HG03457 (cell line): Measurements from ENCODE around the gene MAP1LC3B.
"Not testable (repeated sequence)": the region's sequence is repeated elsewhere in the genome, so short reads cannot be mapped to it uniquely, and the experiment has no call there.

Experiments used
- ATAC-seq: cut with Tn5 transposase; IDR thresholded peaks from one replicate; pipeline ENCODE4 v1.9.1; 2021; ENCODE audit warnings: moderate number of reproducible peaks; ENCODE audit not compliant: unreplicated experiment

MAP1LC3B gene

DNA sequence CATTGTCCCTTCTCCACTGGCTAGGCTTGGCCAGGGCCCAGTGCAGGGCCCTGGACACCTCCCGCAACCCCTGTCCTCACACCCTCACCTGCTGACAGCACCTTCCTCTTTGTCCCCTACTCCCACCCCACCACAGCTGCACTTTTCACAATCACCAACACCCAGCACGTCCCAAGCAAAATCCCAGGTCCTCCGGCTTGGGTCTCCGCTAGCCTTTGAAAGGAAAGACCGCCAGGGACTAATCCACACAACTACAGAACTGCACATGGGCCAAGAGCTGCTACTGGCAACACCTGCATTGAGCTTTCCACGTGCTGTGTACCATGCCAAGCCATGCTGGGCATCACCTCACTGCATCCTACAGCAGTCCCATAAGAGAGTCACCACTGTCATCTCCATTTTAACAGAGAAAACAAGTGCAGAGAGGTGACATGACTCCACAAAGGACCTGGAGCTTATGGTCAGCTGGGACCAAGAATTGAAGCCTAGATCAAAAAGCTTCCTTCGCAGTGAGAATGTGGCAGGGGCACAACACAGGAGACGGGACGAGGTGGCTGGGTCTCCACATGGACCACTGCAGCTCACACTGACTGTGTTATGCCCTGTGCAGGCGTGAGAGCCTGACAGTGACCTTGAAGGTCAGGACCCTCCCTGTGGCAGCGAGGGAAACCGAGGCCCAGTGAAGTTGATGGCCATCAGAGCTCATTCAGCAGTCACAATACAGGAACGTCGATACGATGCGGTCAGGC lies 31.1 kb upstream of the MAP1LC3B start:
- no peak for ATAC-seq

DNA sequence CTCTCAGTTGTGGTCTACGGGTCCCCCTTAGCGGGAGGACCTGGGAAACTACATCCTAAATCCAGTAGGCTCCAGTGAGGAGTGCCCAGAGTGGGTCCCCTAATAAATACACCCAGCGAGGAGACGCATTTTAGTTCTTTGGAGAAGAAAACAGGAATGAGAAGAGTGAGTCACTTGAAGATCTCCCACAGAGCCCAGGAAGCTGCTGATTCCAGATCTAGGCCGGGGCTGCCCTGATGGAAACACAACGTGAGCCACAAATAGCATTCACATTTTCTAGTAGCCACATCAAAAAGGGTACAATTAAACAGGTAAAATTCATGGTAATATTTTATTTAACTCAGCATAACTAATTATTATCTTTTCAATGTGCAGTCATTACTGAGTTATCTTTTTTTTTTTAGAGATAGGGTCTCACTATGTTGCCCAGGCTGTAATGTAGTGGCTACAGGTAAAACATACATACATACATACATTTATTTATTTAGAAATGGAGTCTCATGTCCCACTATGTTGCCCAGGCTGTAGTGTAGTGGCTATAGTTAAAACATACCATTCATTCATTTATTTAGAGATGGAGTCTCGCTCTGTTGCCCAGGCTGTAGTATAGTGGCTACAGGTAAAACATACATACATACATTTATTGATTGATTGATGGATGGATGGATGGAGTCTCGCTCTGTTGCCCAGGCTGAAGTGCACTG lies 30.1 kb upstream of the MAP1LC3B start:
- ATAC-seq: no peak

DNA sequence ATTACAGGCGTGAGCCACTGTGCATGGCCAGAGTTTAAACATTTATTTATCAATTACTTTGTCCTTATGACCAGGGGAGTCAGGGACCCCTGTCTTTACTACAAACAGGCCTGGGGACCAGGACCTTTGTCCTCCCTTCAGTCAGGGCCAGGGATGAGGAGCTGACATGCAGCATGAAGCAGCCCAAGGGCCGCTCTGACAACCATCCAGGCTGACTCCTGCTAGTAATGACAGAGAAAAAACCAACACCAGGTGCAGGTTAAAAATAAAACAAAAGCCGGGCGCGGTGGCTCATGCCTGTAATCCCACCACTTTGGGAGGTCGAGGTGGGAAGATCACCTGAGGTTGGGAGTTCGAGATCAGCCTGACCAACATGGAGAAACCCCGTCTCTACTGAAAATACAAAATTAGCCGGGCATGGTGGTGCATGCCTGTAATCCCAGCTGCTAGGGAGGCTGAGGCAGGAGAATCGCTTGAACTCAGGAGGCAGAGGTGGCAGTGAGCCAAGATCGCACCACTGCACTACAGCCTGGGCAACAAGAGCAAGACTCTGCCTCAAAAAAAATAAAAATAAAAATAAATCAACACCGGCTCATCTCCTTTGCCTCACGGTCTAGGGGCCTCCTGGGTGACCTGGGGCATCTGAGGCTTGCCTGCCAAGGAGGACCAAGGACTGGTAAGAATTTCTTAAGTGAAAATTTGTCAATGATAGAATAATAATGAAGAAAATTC lies 29.1 kb upstream of the MAP1LC3B start:
- not testable (repeated sequence) for ATAC-seq

DNA sequence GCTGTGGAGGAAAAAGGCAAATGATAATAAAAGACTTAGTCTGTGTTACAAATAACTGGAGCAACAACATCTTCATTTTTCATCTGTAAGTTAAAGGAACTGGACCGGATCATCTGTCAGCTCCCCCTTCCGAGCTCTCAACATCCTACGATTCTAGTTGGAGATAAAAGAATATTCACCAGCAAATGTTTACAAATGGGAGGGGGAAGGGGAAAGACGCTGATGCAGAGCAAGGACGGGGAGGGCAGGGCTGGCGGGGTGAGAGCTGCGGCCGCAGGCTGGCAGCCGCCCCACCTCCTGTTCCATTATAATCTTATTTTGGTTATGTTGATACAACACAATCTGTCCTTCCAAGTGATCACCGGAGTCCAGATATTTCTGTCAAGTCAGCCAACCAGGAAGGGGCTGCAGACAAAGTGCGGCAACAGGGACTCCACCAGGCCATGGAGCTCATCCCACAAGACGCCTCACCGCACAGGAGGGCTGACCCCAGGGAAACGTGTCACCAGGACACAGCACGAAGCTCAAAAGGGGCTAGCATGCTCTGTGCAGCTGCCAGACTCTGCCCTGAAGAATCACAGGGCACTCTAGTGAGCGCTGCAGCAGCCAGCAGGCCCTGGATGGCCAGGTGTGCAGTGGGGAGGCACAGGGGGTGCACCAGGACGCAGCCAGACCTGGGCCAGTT lies 28.2 kb upstream of the MAP1LC3B start:
- no peak for ATAC-seq

DNA sequence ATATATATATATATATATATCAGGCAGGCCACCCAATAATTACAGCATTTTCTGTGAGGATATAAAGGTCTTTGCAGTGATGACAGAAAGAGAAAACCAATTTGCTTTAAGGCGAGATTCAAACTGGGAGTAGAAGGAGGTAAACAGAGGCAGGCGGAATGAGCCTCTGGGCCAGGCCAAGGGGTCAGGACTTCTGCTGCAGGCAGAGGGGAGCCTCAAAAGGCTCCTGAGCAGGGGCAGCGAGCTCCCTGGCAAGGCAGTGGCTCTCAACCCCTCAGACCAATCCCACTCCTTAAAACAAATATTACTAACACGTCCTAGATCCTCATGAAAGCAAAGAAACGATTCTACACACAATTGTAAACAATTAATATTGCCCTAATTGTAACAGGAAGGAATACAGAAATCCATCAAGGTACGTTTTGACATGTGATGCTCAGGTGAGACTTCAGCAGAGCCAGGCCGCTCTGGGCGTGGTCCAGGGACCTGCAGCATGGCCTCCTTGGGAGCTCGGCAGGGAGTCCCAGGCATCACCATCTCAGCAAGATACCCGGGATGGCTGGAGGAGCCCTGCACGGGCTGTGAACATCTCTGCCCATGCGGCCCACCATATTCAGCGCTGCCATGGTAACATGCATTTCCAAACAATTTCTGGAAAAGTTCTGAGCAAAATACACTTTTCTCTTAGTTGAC lies 27.0 kb upstream of the MAP1LC3B start:
- ATAC-seq: no peak

DNA sequence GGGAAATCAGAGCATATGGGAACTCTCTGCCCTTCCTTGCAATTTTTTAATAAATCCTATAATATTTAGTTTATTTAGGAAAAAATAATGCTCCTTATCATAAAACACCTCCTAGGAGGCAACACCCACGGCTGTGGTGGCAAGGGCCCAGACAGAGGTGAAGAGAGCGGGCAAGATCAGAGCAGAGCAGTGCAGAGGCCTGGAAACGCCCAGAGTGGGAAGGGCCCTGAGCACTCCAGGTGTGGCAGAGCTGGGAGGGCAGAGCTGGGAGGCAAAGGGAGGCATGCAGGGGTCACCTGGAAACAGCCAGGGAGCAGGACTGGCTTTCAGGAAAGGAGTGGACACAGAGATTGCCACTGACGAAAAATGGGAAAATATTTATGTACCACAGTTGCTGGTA lies 25.8 kb upstream of the MAP1LC3B start:
- ATAC-seq: no peak

DNA sequence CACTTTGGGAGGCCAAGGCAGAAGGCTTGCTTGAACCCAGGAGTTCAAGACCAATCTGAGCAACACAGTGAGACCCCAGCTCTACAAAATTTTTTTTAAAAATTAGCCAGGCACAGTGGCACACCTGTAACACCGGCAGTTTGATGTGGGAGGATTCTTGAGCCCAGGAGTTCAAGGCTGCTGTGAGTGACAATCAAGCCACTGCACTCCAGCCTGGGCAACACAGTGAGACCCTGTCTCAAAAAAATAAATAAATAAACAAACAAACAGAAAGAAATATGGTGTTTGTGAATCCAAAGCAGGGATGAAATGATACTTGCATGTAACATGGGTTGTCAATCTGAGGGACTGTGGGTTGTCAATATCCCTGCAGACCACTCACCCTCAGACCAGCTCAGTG lies 25.2 kb upstream of the MAP1LC3B start:
- no peak for ATAC-seq

DNA sequence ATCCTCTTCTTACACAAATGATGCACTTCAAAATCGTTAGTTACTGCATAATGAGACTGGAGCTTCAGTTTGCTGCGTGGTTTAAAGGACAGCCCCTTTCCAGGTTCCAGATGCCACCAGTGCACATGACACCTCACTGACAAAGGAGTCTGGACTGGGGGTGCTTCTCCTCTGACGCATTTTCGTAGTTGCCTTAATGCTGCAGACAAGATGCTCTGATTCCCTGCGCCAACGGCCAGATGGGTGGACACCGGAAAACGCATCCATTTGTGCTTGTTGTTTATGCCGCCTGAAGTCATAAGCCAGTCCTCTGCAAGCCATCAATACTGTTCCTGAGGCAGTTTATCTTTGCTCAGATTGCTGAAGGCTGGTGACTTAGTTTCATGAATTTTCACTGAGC lies 24.6 kb upstream of the MAP1LC3B start:
- no peak for ATAC-seq

DNA sequence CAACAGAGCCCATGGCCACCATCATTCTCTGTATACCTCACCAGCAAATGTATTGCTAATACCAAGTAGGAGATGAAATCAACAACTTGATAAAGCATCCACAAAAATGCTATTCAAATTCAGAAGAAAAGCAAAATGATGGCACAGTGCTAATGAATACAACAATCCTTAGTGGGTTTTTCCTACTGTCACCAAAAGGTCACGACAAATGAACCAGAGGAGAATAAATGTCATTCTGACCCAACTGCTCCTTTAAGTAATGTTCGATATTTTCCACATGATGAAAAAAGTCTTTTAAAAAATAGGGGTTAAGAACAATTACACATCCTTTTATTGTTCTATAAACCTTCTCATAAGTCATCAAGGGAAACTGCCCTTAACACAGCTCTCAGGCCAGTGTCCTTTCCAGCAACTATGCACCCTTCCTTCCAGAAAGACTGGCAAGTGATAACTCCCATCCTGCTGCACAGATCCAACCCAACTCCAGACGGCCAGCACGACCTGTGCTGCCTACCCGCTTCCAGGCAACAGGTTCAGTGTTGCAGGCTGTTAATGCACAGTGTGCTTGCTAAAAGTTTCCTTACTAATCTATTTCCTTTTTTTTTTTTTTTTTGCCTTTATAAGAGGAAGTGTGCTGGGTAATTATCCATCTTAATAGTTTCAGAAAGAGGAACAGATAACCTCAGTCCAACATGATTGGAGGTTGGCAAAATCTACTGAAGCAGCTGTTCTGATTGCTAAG lies 23.9 kb upstream of the MAP1LC3B start:
- no peak for ATAC-seq

DNA sequence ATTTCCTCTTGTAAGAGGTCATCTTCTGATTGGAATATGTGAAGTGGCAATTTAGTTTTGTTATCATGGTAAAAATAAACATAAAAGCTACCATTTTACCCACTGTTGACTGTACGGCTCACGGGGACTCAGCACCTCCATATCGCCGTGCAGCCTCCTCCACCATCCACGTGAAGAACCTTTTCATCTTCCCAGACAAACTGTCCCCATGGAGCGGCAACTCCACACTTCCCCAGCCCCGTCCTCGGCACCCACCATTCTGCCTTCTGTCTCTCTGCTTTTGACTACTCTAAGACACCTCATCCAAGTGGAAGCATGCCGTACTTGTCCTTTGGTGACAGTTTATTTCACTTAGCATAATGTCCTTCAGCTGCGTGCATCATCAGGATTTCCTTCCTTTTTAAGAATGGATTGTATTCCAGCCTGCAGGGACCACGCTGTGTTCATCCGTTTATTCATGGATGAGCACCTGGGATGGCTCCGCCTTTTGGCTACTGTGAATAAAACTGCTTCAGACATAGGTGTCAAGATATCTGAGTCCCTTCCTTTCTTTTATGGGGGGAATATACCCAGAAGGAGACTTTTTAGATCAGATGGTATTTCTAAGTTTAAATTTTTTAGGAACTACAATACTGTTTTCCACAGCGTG lies 22.9 kb upstream of the MAP1LC3B start:
- no peak for ATAC-seq

DNA sequence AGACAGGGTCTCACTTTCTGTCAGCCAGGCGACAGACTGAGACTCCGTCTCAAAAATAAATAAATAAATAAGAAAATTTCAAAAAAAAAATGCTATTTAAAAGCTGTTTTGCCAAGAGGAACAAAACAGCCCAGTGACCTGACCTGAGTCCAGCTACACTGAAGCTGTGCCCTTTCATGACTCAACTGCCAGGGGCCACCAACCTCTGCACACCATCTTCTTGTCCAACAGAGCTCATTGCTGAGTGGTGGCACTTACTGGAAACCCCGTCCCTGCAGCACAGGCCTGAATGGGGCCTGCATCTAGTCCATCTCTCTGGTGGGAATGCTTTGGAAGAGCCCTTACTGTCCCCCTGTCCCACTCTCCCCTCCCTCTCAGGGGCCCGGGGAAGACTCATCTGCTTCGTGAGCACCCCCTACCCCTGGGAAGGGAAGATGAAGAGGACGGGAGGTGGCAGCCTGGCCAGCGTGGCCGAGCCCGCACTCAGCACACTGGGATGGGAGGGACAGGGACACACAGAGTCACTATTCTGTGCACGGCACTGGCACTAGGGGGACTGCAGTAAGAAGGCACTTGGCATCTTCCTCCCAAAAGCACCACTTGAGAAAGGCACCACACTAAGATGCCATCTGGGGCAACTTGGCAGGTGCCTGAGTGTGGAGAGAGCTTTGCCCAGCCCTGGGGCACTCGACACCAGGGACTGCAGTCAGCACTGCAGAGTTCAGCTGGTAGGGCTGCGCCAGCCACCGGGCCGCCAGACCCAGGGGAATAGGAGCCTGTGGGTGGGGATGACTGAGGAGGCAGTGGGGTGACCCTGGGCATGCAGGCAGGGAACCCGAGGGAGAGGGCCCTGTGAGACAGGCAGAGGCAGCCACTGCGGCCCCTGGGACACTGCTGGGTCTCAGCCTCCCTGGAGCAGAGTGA lies 22.1 kb upstream of the MAP1LC3B start:
- no peak for ATAC-seq

DNA sequence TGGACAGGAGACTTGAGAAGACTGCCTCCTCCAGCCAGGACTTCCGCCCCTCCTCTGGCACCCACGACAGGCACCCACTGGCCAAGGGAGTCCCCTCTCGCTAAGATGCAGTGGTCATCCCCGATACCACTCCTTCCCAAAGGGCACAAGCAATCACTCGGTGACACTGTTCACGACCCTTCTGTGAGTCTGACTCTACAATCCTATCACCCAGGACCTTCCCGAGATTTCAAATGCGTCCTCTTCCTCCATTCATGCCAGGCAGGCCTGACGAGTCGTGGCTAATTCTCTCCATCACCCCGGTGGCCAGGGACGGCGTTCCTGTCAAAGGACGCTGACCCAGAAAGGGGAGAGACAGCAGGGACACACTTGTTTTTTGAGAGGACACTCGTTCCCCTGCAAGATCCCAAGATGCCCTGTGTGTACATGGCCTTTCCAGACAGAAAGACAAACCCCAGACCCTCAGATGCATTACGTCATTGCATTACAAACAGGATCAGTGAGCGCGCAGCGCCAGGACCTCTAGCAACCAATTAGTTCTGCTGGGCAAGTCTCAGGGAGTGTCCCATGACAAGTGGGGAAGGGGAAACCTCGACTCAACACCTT lies 20.8 kb upstream of the MAP1LC3B start:
- no peak for ATAC-seq

DNA sequence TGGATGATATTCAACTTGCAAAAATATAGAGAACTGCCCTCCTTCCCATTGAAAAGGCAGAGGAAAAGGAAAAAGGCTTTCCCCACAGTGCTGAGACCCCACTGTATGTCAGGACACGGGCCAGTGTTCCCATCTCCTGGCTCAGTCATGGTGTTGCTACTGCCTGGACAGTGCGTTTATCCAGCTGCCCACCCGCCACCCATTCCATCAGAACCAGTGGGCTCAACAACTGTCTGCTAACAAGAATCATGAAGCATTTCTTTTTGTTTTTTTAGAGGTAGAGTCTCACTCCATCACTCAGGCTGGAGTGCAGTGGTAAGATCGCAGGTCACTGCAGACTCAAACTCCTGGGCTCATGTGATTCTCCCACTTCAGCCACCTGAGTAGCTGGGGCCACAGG lies 19.8 kb upstream of the MAP1LC3B start:
- ATAC-seq: no peak

DNA sequence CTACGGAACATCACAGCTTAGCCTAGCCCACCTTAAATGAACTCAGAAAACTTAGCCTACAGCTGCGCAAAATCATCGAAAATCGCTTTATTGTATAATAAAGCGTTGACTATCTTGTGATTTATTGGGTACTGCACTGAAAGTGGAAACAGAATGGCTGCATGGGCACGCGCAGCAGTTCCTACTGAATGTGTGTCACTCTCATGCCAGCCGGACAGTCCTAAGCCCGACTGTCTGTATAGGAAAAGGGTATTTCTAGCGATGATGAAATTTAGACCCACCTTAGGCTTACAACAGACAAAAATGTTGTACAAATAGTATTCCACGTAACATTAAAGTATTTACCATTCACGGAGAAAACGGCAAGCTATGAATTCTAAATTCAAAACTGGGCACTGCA lies 17.8 kb upstream of the MAP1LC3B start:
- ATAC-seq: no peak

DNA sequence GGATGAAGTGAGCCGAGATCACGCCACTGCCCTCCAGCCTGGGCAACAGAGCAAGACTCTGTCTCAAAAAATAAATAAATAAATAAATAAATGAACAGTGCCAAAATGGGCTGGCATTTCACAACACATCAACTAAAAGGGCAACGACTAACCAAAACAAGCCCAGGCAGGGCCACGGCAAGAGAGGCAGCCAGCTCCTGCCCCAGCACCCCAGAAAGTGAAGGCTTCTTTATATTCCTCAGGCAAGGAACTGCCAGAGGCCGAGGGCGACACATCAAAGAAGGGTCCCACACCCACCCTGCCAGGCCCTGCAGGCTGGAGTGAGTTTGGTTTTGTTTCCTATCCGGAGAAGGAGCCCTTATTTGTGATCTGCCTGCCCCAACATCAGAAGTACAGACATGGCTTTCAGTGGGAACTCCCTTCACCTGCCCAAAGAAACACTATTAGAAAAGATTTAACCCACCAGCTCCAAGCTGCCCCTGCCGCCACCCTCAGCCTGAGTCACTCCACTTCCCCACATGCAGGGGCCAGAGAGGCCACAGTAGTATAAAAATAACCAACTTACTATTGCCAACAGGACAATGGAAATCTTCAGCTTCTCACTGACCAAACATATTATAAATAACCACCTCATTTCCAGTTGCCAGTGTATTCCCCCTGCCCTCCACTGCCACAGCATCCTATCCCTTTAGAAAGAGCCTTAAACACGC lies 16.6 kb upstream of the MAP1LC3B start:
- no peak for ATAC-seq

DNA sequence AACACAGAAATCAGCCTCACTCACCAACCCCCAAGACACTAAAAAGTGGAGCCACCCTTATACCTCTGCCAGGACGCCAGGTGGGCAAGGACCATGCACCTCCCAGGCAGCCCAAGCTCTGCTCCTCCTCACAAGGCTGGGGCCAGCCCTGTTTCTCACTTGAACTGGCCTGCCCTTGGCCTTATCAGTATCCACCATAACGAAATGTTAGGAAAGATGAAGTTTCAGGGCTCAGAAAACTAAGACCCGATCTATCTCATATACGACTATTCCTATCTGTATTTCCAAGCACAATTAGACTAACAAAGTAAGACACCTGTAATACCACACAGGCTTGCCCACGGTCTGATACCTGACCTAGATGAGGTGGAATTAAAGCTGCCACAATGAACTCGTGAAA lies 15.5 kb upstream of the MAP1LC3B start:
- no peak for ATAC-seq

DNA sequence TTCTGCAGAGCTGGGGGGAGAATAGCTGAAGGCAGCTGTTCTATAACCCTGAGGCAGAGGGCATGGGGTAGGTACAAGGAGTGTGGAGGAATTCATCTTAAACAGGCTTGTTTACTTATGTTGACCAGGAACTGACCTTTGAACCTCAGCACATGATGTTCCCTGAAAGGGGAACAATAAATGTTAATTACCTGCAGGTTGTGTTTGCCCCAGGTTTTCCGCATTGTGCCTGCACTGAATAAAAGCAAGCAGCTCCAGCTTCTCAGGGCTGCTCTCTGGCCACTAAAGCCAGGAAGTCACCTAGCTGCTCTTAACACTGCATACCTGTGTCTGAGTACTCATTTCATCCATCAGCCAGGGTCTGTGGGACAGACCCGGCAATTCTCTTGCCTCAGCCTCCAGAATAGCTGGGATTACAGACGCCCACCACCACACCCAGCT lies 12.8 kb upstream of the MAP1LC3B start:
- ATAC-seq: not testable (repeated sequence)
